Measurements from ENCODE around the gene IFIT2. TPM values are rescaled to one million over a fixed set of nuclear protein-coding genes. Genes with fewer than 3 reads are reported as not detected.
A peak's percentile ranks its signal among the peaks of the same experiment; 100 is the strongest.
"Not testable (repeated sequence)": the region's sequence is repeated elsewhere in the genome, so short reads cannot be mapped to it uniquely, and the experiment has no call there.

Gene IFIT2
- total RNA-seq, 2 experiments from 2014 or later: 16.0 to 34.4 TPM

DNA sequence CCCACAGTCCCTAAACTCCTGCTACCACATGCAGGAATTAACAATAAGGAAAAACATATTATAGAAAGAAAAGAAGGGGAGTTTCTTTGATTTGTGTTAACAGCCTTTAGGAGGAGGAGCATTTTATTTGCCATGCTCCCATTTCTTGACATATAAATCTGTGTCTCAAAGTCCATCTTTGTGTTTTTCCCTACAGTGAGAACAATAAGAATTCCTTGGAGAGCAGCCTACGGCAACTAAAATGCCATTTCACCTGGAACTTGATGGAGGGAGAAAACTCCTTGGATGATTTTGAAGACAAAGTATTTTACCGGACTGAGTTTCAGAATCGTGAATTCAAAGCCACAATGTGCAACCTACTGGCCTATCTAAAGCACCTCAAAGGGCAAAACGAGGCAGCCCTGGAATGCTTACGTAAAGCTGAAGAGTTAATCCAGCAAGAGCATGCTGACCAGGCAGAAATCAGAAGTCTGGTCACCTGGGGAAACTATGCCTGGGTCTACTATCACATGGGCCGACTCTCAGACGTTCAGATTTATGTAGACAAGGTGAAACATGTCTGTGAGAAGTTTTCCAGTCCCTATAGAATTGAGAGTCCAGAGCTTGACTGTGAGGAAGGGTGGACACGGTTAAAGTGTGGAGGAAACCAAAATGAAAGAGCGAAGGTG is 4.1 kb downstream of the IFIT2 start:
- Mint-ChIP-seq H3K4me1 (peaks cover 36% of the 10 kb centered on the region), H3K36me3 (peaks cover 65% of the 10 kb centered on the region), H3K27ac (no peak overlapping the region), H3K27me3 (no peaks in the 10 kb centered on the region), H3K4me3 (no peak overlapping the region), H3K9me3 (ENCODE audit: low read depth) (peaks cover 2% of the 10 kb centered on the region)
- no peak for ATAC-seq
- no peak for DNase-seq
- CTCF ChIA-PET: no interaction called here

DNA sequence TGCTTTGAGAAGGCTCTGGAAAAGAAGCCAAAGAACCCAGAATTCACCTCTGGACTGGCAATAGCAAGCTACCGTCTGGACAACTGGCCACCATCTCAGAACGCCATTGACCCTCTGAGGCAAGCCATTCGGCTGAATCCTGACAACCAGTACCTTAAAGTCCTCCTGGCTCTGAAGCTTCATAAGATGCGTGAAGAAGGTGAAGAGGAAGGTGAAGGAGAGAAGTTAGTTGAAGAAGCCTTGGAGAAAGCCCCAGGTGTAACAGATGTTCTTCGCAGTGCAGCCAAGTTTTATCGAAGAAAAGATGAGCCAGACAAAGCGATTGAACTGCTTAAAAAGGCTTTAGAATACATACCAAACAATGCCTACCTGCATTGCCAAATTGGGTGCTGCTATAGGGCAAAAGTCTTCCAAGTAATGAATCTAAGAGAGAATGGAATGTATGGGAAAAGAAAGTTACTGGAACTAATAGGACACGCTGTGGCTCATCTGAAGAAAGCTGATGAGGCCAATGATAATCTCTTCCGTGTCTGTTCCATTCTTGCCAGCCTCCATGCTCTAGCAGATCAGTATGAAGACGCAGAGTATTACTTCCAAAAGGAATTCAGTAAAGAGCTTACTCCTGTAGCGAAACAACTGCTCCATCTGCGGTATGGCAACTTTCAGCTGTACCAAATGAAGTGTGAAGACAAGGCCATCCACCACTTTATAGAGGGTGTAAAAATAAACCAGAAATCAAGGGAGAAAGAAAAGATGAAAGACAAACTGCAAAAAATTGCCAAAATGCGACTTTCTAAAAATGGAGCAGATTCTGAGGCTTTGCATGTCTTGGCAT is 4.8 kb downstream of the IFIT2 start:
- Mint-ChIP-seq H3K27ac (no peak overlapping the region), H3K36me3 (peaks cover 63% of the 10 kb centered on the region), H3K4me1 (peaks cover 31% of the 10 kb centered on the region), H3K27me3 (no peaks in the 10 kb centered on the region), H3K9me3 (ENCODE audit: low read depth) (peaks cover 2% of the 10 kb centered on the region), H3K4me3 (no peak overlapping the region)
- ATAC-seq (no peak), DNase-seq (no peak)
- CTCF ChIA-PET: no interaction called here

DNA sequence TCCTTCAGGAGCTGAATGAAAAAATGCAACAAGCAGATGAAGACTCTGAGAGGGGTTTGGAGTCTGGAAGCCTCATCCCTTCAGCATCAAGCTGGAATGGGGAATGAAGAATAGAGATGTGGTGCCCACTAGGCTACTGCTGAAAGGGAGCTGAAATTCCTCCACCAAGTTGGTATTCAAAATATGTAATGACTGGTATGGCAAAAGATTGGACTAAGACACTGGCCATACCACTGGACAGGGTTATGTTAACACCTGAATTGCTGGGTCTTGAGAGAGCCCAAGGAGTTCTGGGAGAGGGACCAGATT is 5.4 kb downstream of the IFIT2 start:
- H3K4me3 Mint-ChIP-seq: no peak overlapping the region
- CTCF ChIA-PET: no interaction called here
- no peak overlapping the region for H3K27ac Mint-ChIP-seq
- H3K9me3 Mint-ChIP-seq (ENCODE audit: low read depth): peaks cover 2% of the 10 kb centered on the region
- DNase-seq (no peak), ATAC-seq (no peak)
- H3K4me1 Mint-ChIP-seq: peaks cover 29% of the 10 kb centered on the region
- peaks cover 57% of the 10 kb centered on the region for H3K36me3 Mint-ChIP-seq
- peaks cover 2% of the 10 kb centered on the region for H3K27me3 Mint-ChIP-seq

DNA sequence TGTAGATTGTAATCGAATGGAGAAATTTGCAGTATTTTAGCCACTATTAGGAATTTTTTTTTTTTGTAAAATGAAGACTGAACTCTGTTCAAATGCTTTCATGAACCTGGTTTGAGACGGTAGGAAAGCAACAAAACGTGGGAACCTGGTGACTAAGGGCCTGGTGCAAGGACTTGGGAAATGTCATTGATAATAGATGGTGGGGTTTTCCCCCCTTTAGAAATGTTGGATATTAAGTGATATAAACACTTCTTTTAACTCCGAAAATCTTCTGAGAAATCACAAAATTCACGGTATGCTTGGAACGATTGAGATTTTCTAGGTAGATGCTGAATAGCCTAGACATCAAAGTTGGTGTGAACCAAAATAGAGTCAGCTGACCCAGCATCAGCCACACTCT is 6.4 kb downstream of the IFIT2 start:
- peaks cover 20% of the 10 kb centered on the region for H3K4me1 Mint-ChIP-seq
- DNase-seq (no peak), ATAC-seq (no peak)
- H3K4me3 Mint-ChIP-seq: no peak overlapping the region
- CTCF ChIA-PET: no interaction called here
- H3K36me3 Mint-ChIP-seq: peaks cover 53% of the 10 kb centered on the region
- peaks cover 2% of the 10 kb centered on the region for H3K9me3 Mint-ChIP-seq (ENCODE audit: low read depth)
- peaks cover 5% of the 10 kb centered on the region for H3K27me3 Mint-ChIP-seq
- no peak overlapping the region for H3K27ac Mint-ChIP-seq

DNA sequence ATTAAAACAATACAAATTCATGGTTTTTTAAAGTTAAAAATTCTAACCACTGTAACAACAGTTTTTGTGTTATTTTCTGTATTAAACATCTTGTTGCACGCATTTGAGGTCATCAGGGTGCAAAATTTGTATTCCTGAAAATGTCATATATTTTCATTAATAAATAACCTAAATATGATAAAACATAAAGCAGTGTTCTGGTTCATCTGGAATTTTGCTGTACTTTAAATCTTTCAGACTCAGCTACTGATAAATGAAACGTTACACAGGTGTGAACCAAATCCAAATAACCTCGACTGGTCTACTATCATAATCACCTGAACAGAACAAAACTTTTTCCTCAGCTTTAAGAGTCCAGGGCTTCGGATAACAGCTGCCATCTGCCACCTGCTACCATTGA is 6.9 kb downstream of the IFIT2 start:
- Mint-ChIP-seq H3K9me3 (ENCODE audit: low read depth) (peaks cover 2% of the 10 kb centered on the region), H3K27me3 (peaks cover 9% of the 10 kb centered on the region), H3K4me1 (peaks cover 15% of the 10 kb centered on the region), H3K4me3 (no peak overlapping the region), H3K27ac (no peak overlapping the region), H3K36me3 (peaks cover 51% of the 10 kb centered on the region)
- ATAC-seq (no peak), DNase-seq (no peak)
- CTCF ChIA-PET: no interaction called here

DNA sequence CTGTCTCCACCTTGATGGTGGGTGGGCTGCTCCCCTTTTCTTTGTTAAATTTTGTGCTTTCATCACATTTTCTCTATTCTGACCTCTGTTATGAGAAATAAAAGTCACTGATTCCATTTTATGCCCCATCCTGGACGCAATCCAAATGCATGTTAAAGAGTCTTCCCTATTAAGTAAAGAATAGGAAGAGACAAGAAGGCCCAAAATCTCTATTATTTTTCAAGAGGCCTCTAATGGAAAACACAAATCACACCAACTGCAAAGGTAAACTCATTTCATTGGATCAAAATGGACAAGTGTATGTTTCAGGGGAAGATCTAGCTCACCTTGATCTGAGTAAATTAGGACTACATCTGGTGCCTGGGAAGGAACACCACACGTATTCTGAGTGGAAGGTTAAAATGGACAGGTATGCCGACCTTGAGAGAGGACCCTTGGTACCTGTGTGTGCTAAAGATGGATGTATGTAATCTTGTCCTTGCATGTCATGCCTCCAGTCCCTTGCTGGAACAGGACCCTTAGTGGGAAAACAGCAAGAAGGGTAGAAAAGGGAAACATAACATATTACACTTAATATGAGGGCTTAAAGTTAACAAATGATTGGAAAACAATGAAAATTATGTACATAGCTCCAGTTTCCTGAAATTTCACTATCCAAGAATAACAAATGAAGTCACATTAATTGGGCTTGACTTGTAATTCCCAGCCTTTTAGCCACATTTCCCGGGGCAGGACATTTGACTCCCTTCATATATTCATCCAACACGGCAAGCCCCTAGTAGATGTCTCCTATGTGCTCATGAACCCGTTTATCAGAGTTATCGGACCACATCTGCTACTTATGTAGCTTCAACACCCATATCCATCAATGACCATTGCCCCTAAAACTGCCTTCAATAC is 7.6 kb downstream of the IFIT2 start:
- Mint-ChIP-seq H3K27me3 (peaks cover 13% of the 10 kb centered on the region), H3K4me3 (no peak overlapping the region), H3K9me3 (ENCODE audit: low read depth) (peaks cover 2% of the 10 kb centered on the region), H3K27ac (no peak overlapping the region), H3K4me1 (peaks cover 8% of the 10 kb centered on the region), H3K36me3 (peaks cover 46% of the 10 kb centered on the region)
- ATAC-seq (no peak), DNase-seq (no peak)
- CTCF ChIA-PET: interaction anchor here (0.6 kb wide), 1 partner anchor 40 kb away, joined by 3 read pairs; no protein-coding TSS in a partner anchor

DNA sequence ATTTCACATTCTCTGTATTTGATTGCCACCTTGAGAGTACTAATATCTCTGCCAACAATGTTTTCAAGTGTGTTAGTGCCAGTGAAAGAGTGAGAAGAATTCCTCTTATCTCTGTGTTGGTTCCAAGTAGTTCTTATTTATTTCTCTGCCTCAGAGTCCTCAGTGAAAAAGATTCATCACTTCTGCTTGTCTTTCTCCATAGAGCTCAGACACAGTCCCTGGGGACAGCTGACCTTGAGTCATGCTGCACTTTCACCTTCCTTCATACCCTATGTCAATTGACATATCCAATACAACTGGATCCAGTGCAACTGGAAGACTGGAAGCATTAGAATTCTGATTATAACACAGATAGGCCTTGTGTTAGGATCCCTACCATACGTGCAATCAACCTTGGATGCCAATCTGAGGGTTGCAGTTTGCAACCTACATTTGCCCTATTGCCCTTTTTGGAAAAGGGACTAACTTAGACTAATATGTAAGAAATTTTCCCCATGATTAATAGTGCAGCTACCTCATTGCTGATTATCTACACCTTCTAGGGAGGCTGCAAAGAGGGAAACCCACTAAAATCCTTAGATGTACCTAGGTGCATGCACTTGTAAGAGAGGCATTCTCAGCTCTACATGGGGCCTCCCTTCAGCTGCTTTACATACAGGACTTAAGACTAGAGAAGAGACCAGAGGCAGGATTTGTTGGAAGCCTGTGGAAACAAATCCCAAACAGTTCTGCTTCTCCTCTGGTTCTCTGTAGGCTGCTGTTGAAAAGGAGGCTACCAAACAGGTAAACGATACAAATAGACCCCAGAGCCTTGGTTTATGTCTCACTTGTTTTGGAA is 8.4 kb downstream of the IFIT2 start:
- peaks cover 2% of the 10 kb centered on the region for H3K9me3 Mint-ChIP-seq (ENCODE audit: low read depth)
- DNase-seq: no peak
- no peak overlapping the region for H3K27ac Mint-ChIP-seq
- CTCF ChIA-PET: interaction anchor here (1.0 kb wide), 1 partner anchor 9 kb away, joined by 4 read pairs; the partner anchor contains the start of gene IFIT2
- H3K4me1 Mint-ChIP-seq: peaks cover 5% of the 10 kb centered on the region
- no peak overlapping the region for H3K4me3 Mint-ChIP-seq
- peaks cover 18% of the 10 kb centered on the region for H3K27me3 Mint-ChIP-seq
- H3K36me3 Mint-ChIP-seq: peaks cover 40% of the 10 kb centered on the region
- no peak for ATAC-seq

DNA sequence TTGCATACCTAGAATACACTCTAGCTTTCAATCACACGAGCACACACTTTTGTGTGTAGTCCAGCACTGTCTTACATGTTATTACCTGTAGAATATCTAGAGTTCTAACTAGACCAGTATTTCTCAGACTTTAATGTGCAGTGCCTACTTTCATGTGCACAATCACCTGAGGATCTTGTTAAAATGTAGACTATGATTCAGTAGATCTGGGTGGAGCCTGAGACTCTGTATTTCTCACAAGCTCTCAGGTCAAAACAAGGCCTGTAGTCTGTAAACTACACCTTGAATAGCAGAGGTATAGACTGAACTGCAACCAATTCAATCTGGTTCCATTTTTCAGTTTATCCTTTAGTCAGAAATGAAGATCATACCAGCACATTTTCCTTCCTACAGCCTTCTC is 11.1 kb downstream of the IFIT2 start:
- H3K27me3 Mint-ChIP-seq: peaks cover 30% of the 10 kb centered on the region
- ATAC-seq (no peak), DNase-seq (no peak)
- peaks cover 13% of the 10 kb centered on the region for H3K36me3 Mint-ChIP-seq
- CTCF ChIA-PET: no interaction called here
- no peak overlapping the region for H3K4me3 Mint-ChIP-seq
- peaks cover 5% of the 10 kb centered on the region for H3K4me1 Mint-ChIP-seq
- H3K27ac Mint-ChIP-seq: no peak overlapping the region
- H3K9me3 Mint-ChIP-seq (ENCODE audit: low read depth): peaks cover 2% of the 10 kb centered on the region

DNA sequence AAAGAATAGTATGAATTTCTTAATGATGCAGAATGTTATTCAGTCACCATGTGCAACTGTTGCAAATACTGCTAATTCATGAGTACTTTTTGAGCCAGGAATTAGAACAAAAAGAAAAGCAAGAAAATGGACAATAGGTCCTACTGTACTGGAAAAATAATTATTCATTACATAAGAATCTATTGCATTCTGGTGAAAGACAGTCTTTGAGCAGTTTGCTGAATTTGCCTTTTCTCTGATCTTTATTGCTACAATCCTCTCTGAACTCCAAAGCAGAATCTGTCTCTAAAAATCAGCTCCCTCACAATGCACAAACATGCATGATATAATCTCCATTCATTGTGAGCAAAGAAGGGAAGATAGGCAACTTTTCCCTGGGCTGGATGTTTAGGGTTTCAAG is 12.8 kb downstream of the IFIT2 start:
- no peak for DNase-seq
- H3K36me3 Mint-ChIP-seq: peaks cover 2% of the 10 kb centered on the region
- ATAC-seq: no peak
- H3K4me1 Mint-ChIP-seq: peaks cover 5% of the 10 kb centered on the region
- H3K9me3 Mint-ChIP-seq (ENCODE audit: low read depth): peaks cover 2% of the 10 kb centered on the region
- no peak overlapping the region for H3K27ac Mint-ChIP-seq
- peaks cover 47% of the 10 kb centered on the region for H3K27me3 Mint-ChIP-seq
- no peak overlapping the region for H3K4me3 Mint-ChIP-seq
- CTCF ChIA-PET: no interaction called here

DNA sequence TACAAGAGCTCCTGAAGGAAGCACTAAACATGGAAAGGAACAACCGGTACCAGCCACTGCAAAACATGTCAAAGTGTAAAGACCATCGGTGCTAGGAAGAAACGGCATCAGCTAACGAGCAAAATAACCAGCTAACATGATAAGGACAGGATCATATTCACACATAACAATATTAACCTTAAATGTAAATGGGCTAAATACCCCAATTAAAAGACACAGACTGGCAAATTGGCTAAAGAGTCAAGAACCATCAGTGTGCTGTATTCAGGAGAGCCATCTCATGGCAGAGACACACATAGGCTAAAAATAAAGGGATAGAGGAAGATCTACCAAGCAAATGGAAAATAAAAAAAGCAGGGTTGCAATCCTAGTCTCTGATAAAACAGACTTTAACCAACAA is 16.2 kb downstream of the IFIT2 start:
- H3K9me3 Mint-ChIP-seq (ENCODE audit: low read depth); H3K36me3 Mint-ChIP-seq; DNase-seq; H3K4me1 Mint-ChIP-seq; ATAC-seq; H3K27ac Mint-ChIP-seq; CTCF ChIA-PET; H3K4me3 Mint-ChIP-seq: not testable (repeated sequence)
- peaks cover 64% of the 10 kb centered on the region for H3K27me3 Mint-ChIP-seq

DNA sequence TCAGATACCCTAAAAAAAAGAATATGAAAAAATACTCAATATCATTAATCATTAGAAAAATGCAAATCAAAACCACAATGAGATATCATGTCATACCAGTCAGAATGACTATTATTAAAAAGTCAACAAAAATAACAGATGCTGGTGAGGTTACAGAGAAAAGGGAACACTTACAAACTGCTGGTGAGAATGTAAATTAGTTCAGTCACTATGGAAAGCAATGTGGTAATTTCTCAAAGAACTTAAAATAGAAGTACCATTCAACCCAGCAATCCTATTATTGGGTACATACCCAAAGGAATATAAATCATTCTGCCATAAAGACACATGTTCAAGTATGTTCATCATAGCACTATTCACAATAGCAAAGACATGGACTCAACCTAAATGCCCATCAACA is 23.2 kb downstream of the IFIT2 start:
- CTCF ChIA-PET; H3K4me3 Mint-ChIP-seq; DNase-seq; H3K9me3 Mint-ChIP-seq (ENCODE audit: low read depth); H3K27ac Mint-ChIP-seq; ATAC-seq: not testable (repeated sequence)
- H3K4me1 Mint-ChIP-seq: peaks cover 18% of the 10 kb centered on the region
- H3K27me3 Mint-ChIP-seq: peaks cover 30% of the 10 kb centered on the region
- peaks cover 55% of the 10 kb centered on the region for H3K36me3 Mint-ChIP-seq

DNA sequence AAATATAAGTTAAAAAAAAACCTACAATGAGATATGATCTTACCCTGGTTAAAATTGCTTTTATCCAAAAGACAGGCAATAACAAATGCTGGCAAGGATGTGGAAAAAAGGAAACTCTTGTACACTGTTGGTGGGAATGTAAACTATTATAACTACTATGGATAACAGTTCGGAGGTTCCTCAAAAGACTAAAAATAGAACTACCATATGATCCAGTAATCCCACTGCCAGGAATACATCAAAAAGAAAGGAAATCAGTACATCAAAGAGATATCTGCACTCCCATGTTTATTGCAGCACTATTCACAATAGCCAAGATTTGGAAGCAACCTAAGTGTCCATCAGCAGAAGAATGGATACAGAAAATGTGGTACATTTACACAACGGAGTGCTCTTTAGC is 24.0 kb downstream of the IFIT2 start:
- peaks cover 62% of the 10 kb centered on the region for H3K36me3 Mint-ChIP-seq
- H3K4me3 Mint-ChIP-seq; ATAC-seq; DNase-seq; CTCF ChIA-PET; H3K9me3 Mint-ChIP-seq (ENCODE audit: low read depth): not testable (repeated sequence)
- peak overlapping the region; percentile 45 for H3K27ac Mint-ChIP-seq
- peaks cover 28% of the 10 kb centered on the region for H3K27me3 Mint-ChIP-seq
- H3K4me1 Mint-ChIP-seq: peaks cover 25% of the 10 kb centered on the region

Measured in activated CD8-positive, alpha-beta memory T cell treated with anti-CD3 and anti-CD28 coated beads, Interleukin-2, amount 10 ng/mL, durations not matched to agents 7 days and 5 days (primary cell).